Gastroesophageal sphincter (tissue), 4 donors: ENCODE results near the gene ERCC5. TPM values are rescaled to one million over a fixed set of nuclear protein-coding genes. Genes with fewer than 3 reads are reported as not detected.

Source experiments
- ATAC-seq: fragments of 150-250 bp; one replicate; pipeline ENCODE4 v1.9.1; 2016; ENCODE audit warnings: mild to moderate bottlenecking, moderate library complexity
- H3K27ac ChIP-seq, 4 donors: fragments of 200-600 bp; sonication (generic) in 3 of 4; 1 replicate in 3 of 4; 2 replicates in 1 of 4; pipeline ENCODE4 v1.5.1; 2016 to 2019
- H3K27me3 ChIP-seq: fragments of 200-600 bp; sonication (generic); one replicate; pipeline ENCODE4 v1.5.1; 2019
- H3K36me3 ChIP-seq, 2 donors: fragments of 200-600 bp; sonication (generic); one replicate each; pipeline ENCODE4 v1.5.1; 2019; ENCODE audit warnings: control low read depth in 1 of 2
- H3K4me1 ChIP-seq, 3 donors: fragments of 200-600 bp; sonication (generic); 1 replicate in 2 of 3; 2 replicates in 1 of 3; pipeline ENCODE4 v1.5.1; 2016 to 2019; ENCODE audit warnings: control low read depth in 2 of 3
- H3K4me3 ChIP-seq, 2 donors: fragments of 200-600 bp; sonication (generic); one replicate each; pipeline ENCODE4 v1.5.1; 2019; ENCODE audit warnings: mild to moderate bottlenecking in 1 of 2, moderate library complexity in 1 of 2
- H3K9me3 ChIP-seq, 3 donors: fragments of 200-600 bp; sonication (generic); one replicate each; pipeline ENCODE4 v1.5.1; 2017 to 2019; ENCODE audit warnings: control low read depth in 2 of 3
- EP300 ChIP-seq: sonication (generic); formaldehyde crosslinking; IDR thresholded peaks from one replicate; pipeline ENCODE4 v1.6.1; 2017; ENCODE audit warnings: antibody characterized with exemption, mild to moderate bottlenecking
- POLR2A ChIP-seq, 2 donors: fragments of 450-650 bp; IDR thresholded peaks; one replicate each; pipeline ENCODE4 v1.6.1; 2017; ENCODE audit warnings: antibody characterized with exemption in 2 of 2, mild to moderate bottlenecking in 2 of 2, moderate library complexity in 1 of 2
- POLR2AphosphoS5 ChIP-seq: sonication (generic); formaldehyde crosslinking; IDR thresholded peaks from one replicate; pipeline ENCODE4 v1.6.1; 2017; ENCODE audit warnings: antibody characterized with exemption
- WGBS, 2 donors: methylation state at CpG; one replicate each; pipeline ENCODE4 v1.1.5; 2018; ENCODE audit warnings: low coverage in 1 of 2; 5-methylcytosine and 5-hydroxymethylcytosine counted together
- total RNA-seq, 4 donors: library from RNA; depleted of rRNA; stranded (reverse); fragments of >200 nt; gene quantifications; one replicate each; pipeline ENCODE4 v1.1.0, GENCODE V29; 2016
- TF ChIP-seq, protein P1 (sequence below), 4 experiments: fragments of 200-600 bp in 2 of 4; fragments of 450-650 bp in 2 of 4; sonication (generic) in 1 of 4; IDR thresholded peaks; one replicate each; pipeline ENCODE4 v1.5.1; 2017 to 2019; ENCODE audit warnings: antibody characterized with exemption in 4 of 4, mild to moderate bottlenecking in 2 of 4, moderate library complexity in 2 of 4

The ERCC5 gene
- total RNA-seq, 4 donors from 2014 or later = 57.5 to 75.6 (median 65.2) TPM

GRCh38 chr13:102904408-102904862, 58.6 kb downstream of the ERCC5 start:
- H3K4me1 ChIP-seq = no peaks in the 10 kb centered on the region
- no peak overlapping the region for H3K27ac ChIP-seq
- ATAC-seq = no peak
- no peak overlapping the region for H3K4me3 ChIP-seq
- no peaks in the 10 kb centered on the region for H3K9me3 ChIP-seq
- H3K27me3 ChIP-seq = no peaks in the 10 kb centered on the region
- no peaks in the 10 kb centered on the region for H3K36me3 ChIP-seq
- 85 to 89% methylated on average over 4 to 5 of the region's 5 CpGs for WGBS, 2 donors
- TF ChIP-seq, protein P1, sequence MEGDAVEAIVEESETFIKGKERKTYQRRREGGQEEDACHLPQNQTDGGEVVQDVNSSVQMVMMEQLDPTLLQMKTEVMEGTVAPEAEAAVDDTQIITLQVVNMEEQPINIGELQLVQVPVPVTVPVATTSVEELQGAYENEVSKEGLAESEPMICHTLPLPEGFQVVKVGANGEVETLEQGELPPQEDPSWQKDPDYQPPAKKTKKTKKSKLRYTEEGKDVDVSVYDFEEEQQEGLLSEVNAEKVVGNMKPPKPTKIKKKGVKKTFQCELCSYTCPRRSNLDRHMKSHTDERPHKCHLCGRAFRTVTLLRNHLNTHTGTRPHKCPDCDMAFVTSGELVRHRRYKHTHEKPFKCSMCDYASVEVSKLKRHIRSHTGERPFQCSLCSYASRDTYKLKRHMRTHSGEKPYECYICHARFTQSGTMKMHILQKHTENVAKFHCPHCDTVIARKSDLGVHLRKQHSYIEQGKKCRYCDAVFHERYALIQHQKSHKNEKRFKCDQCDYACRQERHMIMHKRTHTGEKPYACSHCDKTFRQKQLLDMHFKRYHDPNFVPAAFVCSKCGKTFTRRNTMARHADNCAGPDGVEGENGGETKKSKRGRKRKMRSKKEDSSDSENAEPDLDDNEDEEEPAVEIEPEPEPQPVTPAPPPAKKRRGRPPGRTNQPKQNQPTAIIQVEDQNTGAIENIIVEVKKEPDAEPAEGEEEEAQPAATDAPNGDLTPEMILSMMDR (IDR thresholded peaks at IDR 0.05) = no peak
- TF ChIP-seq EP300 = no peak
- no peak for TF ChIP-seq POLR2A (IDR thresholded peaks at IDR 0.05)
- TF ChIP-seq POLR2AphosphoS5 = no peak

- WGBS, 2 donors = 84 to 91% methylated on average over 7 of the region's 7 CpGs
- no peaks in the 10 kb centered on the region for H3K36me3 ChIP-seq
- no peak for ATAC-seq
- TF ChIP-seq POLR2AphosphoS5 (no peak), POLR2A (IDR thresholded peaks at IDR 0.05) (no peak), EP300 (no peak)
- TF ChIP-seq, protein P1 (IDR thresholded peaks at IDR 0.05) = no peak
- no peak overlapping the region for H3K4me3 ChIP-seq
- H3K9me3 ChIP-seq = no peaks in the 10 kb centered on the region
- no peak overlapping the region for H3K27ac ChIP-seq
- no peaks in the 10 kb centered on the region for H3K27me3 ChIP-seq
- no peaks in the 10 kb centered on the region for H3K4me1 ChIP-seq
Measured at GRCh38 chr13:102905905-102906771, 60.3 kb downstream of the ERCC5 start.

DNA sequence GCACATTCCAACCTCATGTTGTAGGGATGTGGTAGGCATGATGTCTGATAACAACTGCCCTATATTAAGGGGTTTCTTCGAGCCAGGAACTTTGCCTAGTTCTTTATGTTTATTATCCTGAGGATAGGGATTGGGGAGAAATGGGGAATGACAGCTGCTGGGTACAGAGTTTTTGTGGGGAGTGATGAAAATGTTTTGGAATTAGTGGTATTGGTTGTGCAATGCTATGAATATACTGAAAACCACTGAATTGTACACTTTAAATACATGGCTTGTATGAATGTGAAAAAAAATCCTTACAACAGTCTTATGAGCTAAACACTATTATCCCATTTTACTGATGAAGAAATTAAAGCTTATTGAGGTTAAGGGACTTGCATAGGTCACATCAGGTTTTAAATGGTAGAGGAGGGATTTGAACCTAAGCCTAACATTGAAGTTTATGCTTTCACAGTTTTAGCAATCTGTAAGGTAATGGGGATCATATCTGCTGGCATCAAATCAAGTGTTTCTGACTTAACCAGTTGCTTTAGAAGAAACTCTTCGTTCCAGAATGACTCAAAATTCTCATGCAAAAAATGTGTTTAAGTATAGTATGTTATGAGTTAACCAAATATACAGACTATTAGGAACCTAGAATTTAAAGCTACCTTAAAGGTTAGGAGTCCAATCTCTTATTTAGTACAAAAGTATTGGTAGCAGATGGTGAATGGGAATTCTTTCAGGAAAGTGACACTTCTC, 61.4 kb downstream of the ERCC5 start:
- H3K36me3 ChIP-seq = no peaks in the 10 kb centered on the region
- no peak for TF ChIP-seq POLR2AphosphoS5
- TF ChIP-seq POLR2A (IDR thresholded peaks at IDR 0.05) = no peak
- no peak for TF ChIP-seq EP300
- TF ChIP-seq, protein P1 (IDR thresholded peaks at IDR 0.05) = no peak
- no peak overlapping the region for H3K27ac ChIP-seq
- H3K27me3 ChIP-seq = no peaks in the 10 kb centered on the region
- no peak for ATAC-seq
- no peaks in the 10 kb centered on the region for H3K4me1 ChIP-seq
- 38% methylated on average over 2 of the region's 2 CpGs; no CpG with 5 or more reads in 1 of the 2 donors for WGBS, 2 donors
- no peak overlapping the region for H3K4me3 ChIP-seq
- no peaks in the 10 kb centered on the region for H3K9me3 ChIP-seq

DNA sequence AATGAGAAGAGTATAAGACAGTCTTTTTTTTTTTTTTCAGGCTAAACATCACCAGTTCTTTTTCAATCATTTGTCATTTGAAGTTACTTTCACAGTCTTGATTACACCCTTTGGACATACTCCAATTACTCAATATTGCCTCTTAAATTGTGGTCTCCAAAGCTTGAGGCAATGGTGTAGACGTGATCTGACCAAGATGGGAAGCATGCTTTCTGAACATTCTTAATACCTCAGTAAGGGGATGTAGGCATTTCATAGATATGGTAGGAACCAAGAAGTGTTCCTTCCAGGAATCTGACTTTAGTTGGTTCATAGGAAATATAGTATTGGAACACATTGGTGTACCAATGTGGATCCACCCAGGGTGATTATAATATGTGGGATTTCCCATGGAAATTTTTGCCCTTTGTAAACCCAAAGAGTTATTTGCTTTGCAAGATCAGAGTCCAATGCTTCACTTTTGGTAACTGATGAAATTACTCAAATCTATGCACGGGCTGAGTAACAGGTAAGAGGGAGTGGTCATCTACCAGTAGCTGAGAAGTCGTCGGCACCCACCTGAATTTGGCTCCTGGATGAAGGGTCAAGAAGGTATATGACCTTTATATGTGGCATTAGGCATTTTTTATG, 62.2 kb downstream of the ERCC5 start:
- no peaks in the 10 kb centered on the region for H3K9me3 ChIP-seq
- no peak for ATAC-seq
- H3K4me1 ChIP-seq = no peaks in the 10 kb centered on the region
- peaks cover 1% of the 10 kb centered on the region for H3K27me3 ChIP-seq
- no peaks in the 10 kb centered on the region for H3K36me3 ChIP-seq
- H3K27ac ChIP-seq = no peak overlapping the region
- TF ChIP-seq EP300 = no peak
- TF ChIP-seq, protein P1 (IDR thresholded peaks at IDR 0.05) = no peak
- TF ChIP-seq POLR2AphosphoS5 = no peak
- no peak for TF ChIP-seq POLR2A (IDR thresholded peaks at IDR 0.05)
- no peak overlapping the region for H3K4me3 ChIP-seq
- WGBS, 2 donors = 86 to 93% methylated on average over 4 of the region's 4 CpGs
